Activated CD8-positive, alpha-beta memory T cell treated with anti-CD3 and anti-CD28 coated beads for 36 hours (primary cell): ENCODE results near the gene HAND1. TPM values are rescaled to one million over a fixed set of nuclear protein-coding genes. Genes with fewer than 3 reads are reported as not detected.
"Not testable (repeated sequence)": the region's sequence is repeated elsewhere in the genome, so short reads cannot be mapped to it uniquely, and the experiment has no call there.

Experiments used
- CTCF ChIA-PET: fragments of 350-600 bp; sonication (Branson Sonifier 250); formaldehyde crosslinking; loops from one replicate; lab custom pipeline; 2021; ENCODE audit warnings: antibody characterized with exemption; lab: Charles Lee
- POLR2A ChIA-PET: fragments of 350-600 bp; sonication (Branson Sonifier 250); formaldehyde crosslinking; loops from one replicate; lab custom pipeline; 2021; ENCODE audit warnings: antibody characterized with exemption; lab: Charles Lee
- total RNA-seq, 2 experiments: library from RNA; stranded (reverse); gene quantifications; one replicate each; pipeline ENCODE4 v1.2.3, GENCODE V29; 2021

The HAND1 gene
- not detected for total RNA-seq

DNA sequence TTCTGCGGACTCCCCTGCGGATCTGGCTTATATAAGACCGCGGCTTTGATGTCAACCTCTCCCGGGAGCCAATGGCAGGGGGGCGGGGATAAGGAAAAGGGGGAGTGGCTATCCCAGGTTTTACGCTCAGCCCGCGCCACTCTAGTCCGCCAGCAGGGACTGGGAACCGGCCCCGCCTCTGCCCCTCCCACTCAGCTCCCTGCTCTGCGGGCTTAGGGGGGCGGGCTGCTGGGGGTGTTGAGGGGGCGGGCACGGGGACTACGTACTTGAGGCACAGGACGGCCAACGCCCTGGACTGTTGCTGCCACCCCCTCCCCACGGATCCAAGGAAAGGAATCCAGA is at the start of gene HAND1:
Gene HAND1, minus strand, starts transcription at position 4 of the 342 bp plus-strand sequence. CDS start 219 bp downstream, outside the sequence.
- POLR2A ChIA-PET, result no interaction called here
- CTCF ChIA-PET, result no interaction called here

DNA sequence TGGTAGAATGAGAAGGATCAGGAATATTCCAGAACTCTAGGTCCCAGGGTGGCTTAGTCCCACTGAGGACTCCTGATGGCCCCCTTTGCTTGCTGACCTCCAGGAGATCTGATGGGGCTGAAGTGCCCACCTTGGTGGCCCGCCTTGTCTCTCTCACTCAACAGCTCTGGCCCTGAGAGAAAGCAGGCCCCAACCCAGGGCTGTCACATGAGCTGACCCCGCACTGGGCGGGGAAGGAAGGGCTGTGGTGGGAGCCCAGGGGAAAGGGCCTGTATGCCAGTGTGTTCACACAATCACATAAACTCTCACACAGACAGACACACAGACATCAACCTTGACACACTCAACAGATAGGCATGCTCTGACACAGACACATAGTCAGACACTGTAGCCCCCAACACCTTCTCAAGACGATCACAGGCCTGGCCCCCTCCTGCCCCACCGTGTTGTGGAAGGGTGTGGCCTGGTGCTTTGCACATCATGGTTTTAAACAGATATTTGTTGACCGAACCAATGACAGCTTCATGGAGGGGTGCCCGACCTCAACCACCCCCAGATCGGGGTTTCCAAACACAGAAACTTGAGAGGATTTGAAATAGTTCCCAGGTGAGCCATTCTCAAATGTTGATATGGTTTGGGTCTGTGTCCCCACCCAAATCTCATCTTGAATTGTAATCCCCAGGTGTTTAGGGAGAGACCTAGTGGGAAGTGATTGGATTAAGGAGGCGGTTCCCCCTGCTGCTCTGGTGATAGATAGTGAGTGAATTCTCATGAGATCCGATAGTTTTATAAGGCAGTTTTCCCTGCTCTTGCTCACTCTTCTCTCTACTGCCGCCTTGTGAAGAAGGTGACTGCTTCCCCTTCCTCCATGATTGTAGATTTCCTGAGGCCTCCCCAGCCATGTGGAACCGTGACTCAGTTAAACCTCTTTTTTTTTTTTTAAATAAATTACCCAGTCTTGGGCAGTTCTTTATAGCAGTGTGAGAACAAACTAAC is 48.5 kb upstream of the HAND1 start:
- CTCF ChIA-PET, result interaction anchor here (0.7 kb wide), 1 partner anchor 24 kb away, joined by 3 read pairs; no protein-coding TSS in a partner anchor
- POLR2A ChIA-PET, result no interaction called here

DNA sequence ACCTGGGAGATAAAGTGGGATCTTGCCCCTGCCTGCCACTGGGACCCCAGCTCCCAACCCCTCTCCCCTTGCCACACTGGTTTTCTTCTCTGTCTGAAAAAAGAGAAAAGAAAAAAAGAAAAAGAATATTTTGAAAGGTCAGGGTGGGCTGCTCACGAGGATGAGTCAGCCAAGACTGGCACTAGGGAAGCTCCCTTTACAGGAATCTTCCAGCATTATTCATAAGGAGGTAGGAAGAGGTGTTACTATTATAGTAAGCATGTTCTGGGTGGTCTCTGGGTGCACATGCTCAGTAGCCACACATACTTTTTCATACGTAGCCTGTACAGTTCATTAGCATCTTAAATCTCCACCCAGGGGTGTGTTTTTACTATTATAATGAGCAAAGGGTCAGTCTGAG is 46.8 kb upstream of the HAND1 start:
- ChIA-PET POLR2A (interaction anchor here (0.7 kb wide), 1 partner anchor 13 kb away, joined by 3 read pairs; no protein-coding TSS in a partner anchor), CTCF (no interaction called here)

DNA sequence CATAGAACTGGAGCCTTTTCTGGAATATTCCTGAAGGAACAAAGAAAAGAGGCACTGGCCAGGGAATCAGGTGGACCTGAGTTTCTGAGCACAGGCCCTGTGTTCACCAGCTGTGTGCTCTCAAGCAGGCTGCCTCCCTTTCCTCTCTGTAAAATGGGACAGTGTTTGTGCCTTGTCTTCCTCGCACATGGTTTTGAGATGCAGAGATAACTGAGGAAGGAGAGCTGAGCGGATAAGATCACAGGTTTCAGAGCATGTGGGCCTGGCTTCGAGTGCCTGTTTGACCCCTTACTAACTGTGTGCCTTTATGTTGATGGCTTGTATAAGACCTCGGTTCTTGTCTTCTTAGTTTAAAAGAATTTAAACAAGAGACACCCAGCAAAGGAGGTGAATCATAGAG is 46.2 kb upstream of the HAND1 start:
- POLR2A ChIA-PET, result interaction anchor here (0.6 to 0.7 kb wide), 2 partner anchors 13 to 333 kb away, joined by 3 read pairs; no protein-coding TSS in a partner anchor
- CTCF ChIA-PET, result no interaction called here

DNA sequence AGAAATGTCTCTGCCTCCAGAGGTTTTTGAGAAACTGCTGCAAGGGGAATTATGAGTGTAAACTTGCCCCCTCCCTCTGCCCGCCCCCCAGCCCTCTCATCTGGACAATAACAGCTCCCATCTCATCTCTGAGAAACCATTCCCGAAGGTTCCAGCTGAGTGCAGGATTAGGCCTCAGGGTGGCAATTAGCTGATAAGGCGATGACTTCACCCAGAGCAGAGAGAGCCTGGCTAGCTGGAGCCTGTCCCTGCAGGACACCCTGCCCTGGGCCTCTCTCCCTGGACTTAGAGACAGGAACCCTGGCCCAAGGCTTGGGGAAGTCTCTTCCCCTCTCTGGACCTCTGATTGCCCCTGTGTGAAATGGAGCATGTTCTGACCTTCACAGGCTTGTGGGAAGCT is 45.7 kb upstream of the HAND1 start:
- CTCF ChIA-PET, result no interaction called here
- POLR2A ChIA-PET, result interaction anchor here (0.6 kb wide), 1 partner anchor 334 kb away, joined by 3 read pairs; no protein-coding TSS in a partner anchor

DNA sequence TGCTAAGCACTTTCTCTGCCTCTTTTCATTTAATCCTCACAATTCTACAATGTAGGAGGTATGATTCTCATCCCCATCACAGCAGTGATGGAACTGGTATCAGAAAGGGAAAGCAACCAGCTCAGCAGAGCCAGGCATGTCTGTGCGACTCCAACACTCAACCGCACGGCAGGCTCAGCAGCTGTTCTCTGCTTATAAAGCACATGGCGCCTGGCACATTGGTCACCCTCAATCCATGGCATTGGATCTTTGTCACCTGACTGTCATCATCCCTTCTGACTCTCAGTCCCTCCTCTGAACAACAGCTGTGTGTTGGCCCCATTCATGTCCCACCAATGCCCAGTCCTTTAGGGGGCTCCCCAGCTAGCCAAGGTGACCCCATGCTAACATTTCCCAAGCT is 45.1 kb upstream of the HAND1 start:
- ChIA-PET POLR2A (no interaction called here), CTCF (no interaction called here)

DNA sequence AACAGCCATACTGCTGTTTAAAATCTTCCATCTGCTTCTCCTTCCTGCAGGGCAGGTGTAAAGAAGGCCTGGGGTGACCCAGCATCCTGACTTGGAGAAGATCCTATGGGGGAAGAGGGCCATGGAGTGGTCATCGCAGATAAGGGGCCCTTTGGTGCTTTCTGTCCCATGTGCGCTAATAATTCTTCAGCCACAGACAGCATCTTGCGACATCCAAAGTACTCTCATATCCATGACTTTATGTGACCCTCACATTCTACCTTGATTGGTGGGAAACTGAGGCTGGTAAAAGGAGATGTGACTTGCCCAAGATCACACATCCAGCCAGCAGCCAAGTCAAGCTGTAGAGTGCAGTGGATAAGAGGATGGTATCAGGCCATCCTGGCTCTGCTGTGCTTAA is 44.3 kb upstream of the HAND1 start:
- ChIA-PET POLR2A (no interaction called here), CTCF (no interaction called here)

DNA sequence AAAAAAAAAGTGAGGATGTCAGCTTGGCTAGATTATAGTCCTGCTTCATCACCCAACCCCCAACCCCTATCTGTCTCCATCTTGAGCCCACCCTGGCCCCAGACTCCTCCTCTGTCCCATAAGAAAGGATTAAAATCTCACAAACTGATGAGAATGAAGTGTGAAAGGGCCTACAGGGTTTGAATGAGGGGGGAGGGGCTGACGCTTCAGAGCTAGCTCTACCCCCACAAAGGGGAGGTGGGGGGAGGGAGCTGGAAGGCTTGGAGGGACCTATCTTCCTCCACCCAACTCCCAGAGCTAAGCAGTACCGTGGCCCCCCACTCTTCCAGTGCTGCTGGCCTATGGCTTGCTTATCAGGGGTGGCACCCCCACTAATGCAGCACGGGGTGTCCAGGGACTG is 43.7 kb upstream of the HAND1 start:
- ChIA-PET POLR2A (no interaction called here), CTCF (interaction anchor here (0.9 to 1.4 kb wide), 4 partner anchors 26 to 38 kb away, joined by 3 to 4 read pairs (median 3); no protein-coding TSS in a partner anchor)

DNA sequence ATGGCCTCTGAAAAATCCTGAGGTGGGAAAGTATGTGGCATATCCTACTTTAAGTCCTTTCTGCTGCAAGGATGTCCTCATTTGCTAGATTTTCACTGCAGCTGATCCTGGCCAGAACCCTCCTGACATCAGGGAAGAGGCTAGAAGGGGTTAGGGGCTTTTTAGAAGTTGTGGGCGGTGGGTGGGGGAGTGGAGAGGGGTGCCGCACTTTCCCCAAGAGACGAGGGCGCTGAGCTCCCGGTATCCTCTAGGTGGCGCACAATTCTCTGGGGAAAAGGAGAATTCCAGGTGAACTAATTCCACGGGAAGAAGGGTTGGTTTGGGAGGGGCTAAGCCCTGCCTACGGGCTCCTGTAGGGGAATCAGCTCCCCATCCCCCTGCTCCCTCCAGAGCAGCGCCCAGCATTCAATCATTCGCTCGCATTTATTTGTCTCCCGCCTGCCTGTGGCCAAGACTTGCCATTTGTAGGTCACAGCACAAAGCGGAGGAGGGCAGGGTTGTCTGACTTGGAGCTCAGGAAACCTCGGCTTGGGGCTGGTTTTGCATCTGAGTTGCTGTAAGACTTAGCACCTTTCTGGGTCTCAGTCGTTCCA is 42.9 kb upstream of the HAND1 start:
- ChIA-PET CTCF (interaction anchor here (0.6 to 1.4 kb wide), 5 partner anchors 25 to 89 kb away, joined by 3 to 4 read pairs (median 3); no protein-coding TSS in a partner anchor), POLR2A (interaction anchor here (1.4 kb wide), 1 partner anchor 36 kb away, joined by 3 read pairs; no protein-coding TSS in a partner anchor)

DNA sequence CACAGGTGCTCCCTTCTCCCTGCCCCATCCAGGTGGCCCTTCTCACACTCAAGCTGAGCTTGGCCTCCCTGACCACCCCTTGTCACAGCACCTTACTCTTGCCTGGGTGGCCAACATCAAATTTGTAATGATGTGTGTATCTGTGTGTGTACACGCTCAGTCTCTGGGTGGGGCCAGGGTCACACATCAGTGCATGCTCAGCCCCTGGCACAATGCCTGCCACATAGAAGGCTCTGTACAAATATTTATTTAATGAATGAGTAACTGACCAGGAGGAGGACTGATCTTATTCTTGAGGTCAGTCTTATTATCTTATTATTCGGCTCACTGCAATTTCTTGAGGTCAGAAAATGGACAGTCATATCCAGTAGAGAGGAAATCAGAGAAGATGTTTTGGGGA is 41.3 kb upstream of the HAND1 start:
- POLR2A ChIA-PET, result no interaction called here
- CTCF ChIA-PET, result no interaction called here

DNA sequence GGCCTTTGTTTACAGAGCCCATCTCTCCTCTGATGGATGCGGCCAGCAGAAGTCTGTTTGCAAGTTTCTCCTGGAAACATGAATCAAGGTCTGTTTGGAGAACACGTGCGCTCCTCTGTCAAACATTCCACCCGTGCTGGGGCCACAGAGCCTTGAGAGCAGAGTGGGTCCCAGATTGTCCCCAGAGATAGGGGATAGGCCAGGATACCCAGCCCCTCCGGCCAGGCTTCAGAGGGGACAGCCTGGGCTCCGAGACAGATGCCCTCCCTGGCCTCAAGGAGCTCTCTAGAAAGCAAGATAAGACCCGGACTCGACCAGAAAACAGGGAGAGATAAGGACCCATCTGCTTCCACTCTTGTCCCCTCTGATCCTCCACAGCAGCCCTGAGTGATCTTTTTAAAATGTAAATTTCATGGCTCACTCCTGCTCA is 40.4 kb upstream of the HAND1 start:
- POLR2A ChIA-PET, result no interaction called here
- CTCF ChIA-PET, result no interaction called here

DNA sequence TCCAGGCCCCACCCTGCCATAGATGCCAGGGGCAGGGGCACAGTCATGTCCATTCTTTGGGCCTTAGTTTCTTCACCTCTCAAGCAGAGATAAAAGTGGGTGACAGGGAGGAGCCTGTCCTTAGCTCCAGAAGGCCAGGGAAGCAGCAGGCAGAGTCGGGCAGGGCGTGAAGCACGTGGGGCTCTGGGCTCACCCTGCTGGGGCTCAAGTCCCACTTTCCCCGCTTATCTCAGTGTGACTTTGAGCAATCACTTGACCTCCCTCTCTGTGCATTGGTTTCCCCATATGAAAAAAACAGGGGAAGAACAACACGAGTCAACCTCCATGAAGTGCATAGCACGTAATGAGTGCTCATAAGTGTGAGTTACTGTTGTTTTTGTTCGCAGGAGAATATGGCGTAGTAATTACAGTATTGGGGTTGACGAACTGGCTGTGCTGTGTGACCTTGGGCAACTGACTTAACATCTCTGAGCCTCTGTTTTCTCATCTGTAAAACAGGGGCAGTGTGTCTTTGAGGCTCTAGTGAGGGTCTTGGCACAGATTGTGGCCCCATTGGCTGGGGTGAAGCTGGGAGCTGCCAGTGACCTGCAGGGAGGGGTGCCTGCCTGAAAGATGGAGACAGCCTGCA is 39.9 kb upstream of the HAND1 start:
- ChIA-PET CTCF (no interaction called here), POLR2A (no interaction called here)

DNA sequence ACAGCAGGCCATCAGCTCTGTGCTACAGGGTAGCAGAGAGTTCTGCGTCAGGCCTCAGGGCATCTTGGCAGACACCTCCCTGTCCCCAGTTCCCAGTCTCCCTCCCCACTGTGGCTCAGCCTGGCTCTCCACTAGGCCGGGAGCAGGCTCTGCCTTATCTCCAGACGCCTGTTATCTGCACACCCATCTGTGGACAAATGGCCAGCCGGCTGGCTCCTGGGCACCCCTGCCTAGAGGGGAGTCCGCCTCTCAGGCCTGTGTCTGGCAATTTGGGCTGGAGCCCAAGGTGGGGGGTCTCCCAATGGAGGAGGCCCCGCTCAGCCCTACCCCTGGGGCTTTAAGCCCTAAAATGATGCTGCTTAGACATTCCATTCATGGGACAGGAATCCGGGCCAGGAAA is 39.2 kb upstream of the HAND1 start:
- ChIA-PET POLR2A (no interaction called here), CTCF (no interaction called here)

DNA sequence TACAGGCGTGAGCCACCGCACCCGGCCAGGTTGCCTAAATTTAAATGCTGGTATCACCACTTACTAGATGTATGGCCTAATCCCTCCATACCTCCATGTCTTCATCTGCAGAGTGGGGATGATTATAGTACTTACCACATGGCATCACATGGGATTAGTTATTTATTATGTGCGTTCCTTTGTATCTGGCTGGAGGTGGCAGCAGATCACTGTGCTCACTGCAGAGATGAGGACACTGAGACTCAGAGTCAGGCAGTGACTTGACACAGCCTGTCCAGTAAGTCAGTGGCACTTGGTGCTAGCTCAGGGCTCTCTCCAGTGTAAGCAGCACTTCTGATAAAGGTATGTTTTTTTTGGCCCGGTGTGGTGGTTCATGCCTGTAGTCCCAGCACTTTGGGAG is 38.4 kb upstream of the HAND1 start:
- POLR2A ChIA-PET, result no interaction called here
- CTCF ChIA-PET, result no interaction called here

DNA sequence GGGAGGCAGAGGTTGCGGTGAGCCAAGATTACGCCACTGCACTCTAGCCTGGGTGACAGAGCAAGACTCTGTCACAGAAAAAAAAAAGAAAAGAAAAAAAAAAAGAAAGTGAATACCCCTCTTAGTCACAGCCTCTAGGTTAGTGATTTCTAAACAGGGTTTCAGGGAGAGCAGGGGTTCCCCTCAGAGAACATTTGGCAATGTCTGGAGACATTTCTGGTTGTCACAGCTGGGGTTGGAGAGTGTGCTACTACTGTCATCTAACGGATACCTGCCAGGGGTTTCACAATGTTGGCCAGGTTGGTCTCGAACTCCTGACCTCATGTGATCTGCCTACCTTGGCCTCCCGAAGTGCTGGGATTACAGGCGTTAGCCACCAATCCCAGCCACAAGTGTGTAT is 37.5 kb upstream of the HAND1 start:
- POLR2A ChIA-PET, result not testable (repeated sequence)
- CTCF ChIA-PET, result interaction anchor here (0.7 kb wide), 1 partner anchor 95 kb away, joined by 3 read pairs; no protein-coding TSS in a partner anchor

DNA sequence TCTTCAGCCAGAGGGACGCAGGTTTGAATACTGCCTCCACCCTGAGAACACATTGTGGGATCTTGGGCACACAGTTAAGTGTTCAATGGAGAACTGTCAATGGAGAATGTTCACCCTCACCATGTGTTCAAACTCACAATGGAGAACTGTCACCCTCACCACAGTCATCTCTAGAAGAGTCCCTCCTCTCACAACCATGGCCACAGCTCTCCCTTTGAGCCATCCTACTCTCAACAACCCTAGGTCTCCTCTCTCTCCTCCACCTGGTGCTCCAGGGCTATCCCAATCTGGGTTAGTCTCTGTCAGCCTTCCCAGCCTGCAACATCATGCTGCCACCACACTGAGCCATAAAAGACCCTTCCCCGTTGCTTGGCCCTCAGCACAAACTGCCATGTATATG is 36.3 kb upstream of the HAND1 start:
- POLR2A ChIA-PET, result no interaction called here

DNA sequence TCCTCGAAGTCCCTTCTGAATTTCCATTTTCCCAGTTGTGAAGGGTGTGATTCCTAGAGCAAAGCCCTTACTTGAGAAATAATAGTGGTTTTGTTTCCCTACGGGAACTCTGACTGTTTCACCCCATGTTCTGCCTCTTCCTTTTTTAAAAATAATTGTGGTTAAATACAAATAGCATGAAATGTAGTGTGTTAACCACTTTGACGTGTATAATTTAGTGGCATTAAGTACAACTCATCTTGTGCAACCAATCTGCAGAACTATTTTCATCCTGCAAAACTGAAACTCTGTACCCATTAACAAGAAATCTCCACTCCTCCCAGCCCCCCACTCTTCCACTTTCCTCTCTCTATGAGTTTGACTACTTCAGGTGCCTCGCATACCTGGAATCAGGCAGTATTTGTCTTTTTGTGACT is 35.6 kb upstream of the HAND1 start:
- POLR2A ChIA-PET, result no interaction called here
- CTCF ChIA-PET, result no interaction called here

More for the DNA sequence above, 36.3 kb upstream of the HAND1 start:
- CTCF ChIA-PET, result no interaction called here

DNA sequence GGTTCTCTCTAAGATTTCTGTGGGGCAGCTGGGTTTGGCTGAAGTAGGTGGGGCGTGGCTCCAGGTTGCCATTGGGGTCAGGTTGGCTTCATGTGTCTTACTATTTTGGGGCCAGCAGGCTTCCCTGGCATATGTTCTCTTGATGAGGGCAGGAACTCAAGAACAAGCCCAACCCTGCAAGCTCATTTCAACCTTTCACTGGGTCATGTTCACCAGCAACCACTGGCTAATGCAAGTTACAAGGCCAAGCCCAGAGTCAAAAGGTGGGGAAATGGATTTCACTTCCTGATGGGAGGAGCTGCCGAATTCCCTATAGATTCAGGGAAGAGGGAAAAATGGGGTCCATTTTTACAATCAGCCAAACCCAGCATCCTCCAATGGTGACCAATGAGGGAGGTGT is 34.0 kb upstream of the HAND1 start:
- CTCF ChIA-PET, result interaction anchor here (1.1 kb wide), 1 partner anchor 44 kb away, joined by 4 read pairs; no protein-coding TSS in a partner anchor
- POLR2A ChIA-PET, result no interaction called here

DNA sequence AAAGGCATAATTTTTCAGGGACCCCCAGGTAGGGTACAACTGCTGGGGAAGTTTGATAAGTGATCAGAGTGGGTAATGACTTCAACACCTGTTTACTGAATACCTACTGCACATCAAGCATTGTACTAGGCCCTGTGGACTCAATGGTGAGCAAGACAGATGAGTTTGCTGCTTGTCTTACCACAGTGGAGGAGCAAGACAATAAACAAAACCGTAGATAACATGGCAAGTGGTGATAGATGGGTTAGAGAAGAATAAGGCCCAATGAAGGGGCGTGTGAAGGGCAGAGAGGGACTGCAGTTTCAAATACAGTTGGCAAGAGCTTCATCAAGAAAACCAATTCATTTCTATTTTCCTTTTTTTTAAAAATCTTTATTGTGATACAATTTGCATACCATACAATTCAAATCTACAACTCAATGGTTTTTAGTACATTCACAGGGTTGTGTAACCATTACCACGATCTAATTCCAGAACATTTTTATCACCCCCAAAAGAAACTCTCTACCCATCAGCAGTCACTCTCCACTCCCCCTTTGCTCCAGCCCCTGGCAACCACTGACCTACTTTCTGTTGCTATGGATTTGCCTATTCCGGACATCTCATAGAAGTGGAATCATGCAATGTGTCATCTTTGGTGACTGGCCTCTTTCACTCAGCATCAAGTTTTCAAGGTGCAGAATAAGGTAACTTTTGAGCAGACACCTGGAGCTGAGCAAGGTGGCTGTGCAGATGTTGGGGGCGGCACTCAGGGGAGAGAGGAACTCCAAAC is 31.9 kb upstream of the HAND1 start:
- ChIA-PET CTCF (no interaction called here), POLR2A (no interaction called here)
